ENCODE data around the gene ITGB3. TPM values are rescaled to one million over a fixed set of nuclear protein-coding genes. Genes with fewer than 3 reads are reported as not detected.

Gene ITGB3
- total RNA-seq, 2 experiments from 2014 or later: not detected

- intact Hi-C loops (cut with micrococcal nuclease): loop anchor here (2.0 kb wide), 1 partner anchor 84 kb away; no protein-coding TSS in a partner anchor
- no peaks in the 10 kb centered on the region for H3K9me3 Mint-ChIP-seq
- H3K4me1 Mint-ChIP-seq (ENCODE audit: low read depth): peaks cover 10% of the 10 kb centered on the region
- H3K36me3 Mint-ChIP-seq (ENCODE audit: low read depth): no peaks in the 10 kb centered on the region
- CTCF ChIA-PET: interaction anchor here (0.8 to 2.8 kb wide), 11 partner anchors 10 to 384 kb away, joined by 3 to 31 read pairs (median 4); partner anchors contain the start of gene EFCAB13
- no peak for ATAC-seq
- POLR2A ChIA-PET: interaction anchor here (0.6 kb wide), 1 partner anchor 482 kb away, joined by 3 read pairs; no protein-coding TSS in a partner anchor
- TF ChIP-seq, protein P1, sequence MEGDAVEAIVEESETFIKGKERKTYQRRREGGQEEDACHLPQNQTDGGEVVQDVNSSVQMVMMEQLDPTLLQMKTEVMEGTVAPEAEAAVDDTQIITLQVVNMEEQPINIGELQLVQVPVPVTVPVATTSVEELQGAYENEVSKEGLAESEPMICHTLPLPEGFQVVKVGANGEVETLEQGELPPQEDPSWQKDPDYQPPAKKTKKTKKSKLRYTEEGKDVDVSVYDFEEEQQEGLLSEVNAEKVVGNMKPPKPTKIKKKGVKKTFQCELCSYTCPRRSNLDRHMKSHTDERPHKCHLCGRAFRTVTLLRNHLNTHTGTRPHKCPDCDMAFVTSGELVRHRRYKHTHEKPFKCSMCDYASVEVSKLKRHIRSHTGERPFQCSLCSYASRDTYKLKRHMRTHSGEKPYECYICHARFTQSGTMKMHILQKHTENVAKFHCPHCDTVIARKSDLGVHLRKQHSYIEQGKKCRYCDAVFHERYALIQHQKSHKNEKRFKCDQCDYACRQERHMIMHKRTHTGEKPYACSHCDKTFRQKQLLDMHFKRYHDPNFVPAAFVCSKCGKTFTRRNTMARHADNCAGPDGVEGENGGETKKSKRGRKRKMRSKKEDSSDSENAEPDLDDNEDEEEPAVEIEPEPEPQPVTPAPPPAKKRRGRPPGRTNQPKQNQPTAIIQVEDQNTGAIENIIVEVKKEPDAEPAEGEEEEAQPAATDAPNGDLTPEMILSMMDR (IDR thresholded peaks at IDR 0.05): no peak
- no peak for DNase-seq
- no peak overlapping the region for H3K4me3 Mint-ChIP-seq
- no peak overlapping the region for H3K27ac Mint-ChIP-seq
- peaks cover 7% of the 10 kb centered on the region for H3K27me3 Mint-ChIP-seq
Measured at GRCh38 chr17:47230864-47231263, 22.8 kb upstream of the ITGB3 start.

GRCh38 chr17:47231334-47231733 is 22.3 kb upstream of the ITGB3 start:
- ChIA-PET CTCF (interaction anchor here (1.0 to 2.8 kb wide), 3 partner anchors 81 to 384 kb away, joined by 3 to 31 read pairs (median 7); no protein-coding TSS in a partner anchor), POLR2A (interaction anchor here (0.6 kb wide), 1 partner anchor 483 kb away, joined by 3 read pairs; no protein-coding TSS in a partner anchor)
- H3K27me3 Mint-ChIP-seq: peaks cover 7% of the 10 kb centered on the region
- peaks cover 10% of the 10 kb centered on the region for H3K4me1 Mint-ChIP-seq (ENCODE audit: low read depth)
- H3K4me3 Mint-ChIP-seq: no peak overlapping the region
- H3K27ac Mint-ChIP-seq: no peak overlapping the region
- TF ChIP-seq, protein P1 (IDR thresholded peaks at IDR 0.05): no peak
- H3K36me3 Mint-ChIP-seq (ENCODE audit: low read depth): no peaks in the 10 kb centered on the region
- no peak for ATAC-seq
- intact Hi-C loops (cut with micrococcal nuclease): loop anchor here (2.0 kb wide), 1 partner anchor 83 kb away; no protein-coding TSS in a partner anchor
- no peak for DNase-seq
- no peaks in the 10 kb centered on the region for H3K9me3 Mint-ChIP-seq

DNA sequence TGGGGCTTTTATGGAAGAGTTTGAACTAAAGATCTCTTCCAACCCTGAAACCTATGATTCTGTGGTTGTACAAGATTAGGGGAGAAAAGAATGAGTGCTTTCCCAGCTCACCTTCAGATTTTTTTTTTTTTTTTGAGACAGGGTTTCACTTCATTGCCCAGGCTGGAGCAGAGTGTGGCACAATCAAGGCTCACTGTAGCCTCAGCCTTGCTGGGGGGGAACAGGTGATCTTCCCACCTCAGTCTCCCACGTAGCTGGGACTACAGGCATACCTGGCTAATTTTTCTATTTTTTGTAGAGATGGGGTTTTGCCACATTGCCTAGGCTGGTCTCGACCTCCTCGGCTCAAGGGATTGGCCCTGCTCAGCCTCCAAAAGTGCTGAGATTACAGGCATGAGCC is 21.8 kb upstream of the ITGB3 start:
- TF ChIP-seq, protein P1 (IDR thresholded peaks at IDR 0.05): no peak
- peaks cover 10% of the 10 kb centered on the region for H3K4me1 Mint-ChIP-seq (ENCODE audit: low read depth)
- H3K27me3 Mint-ChIP-seq: peaks cover 7% of the 10 kb centered on the region
- no peaks in the 10 kb centered on the region for H3K9me3 Mint-ChIP-seq
- no peaks in the 10 kb centered on the region for H3K36me3 Mint-ChIP-seq (ENCODE audit: low read depth)
- no peak for ATAC-seq
- intact Hi-C loops (cut with micrococcal nuclease): loop anchor here (2.0 kb wide), 1 partner anchor 83 kb away; no protein-coding TSS in a partner anchor
- no peak overlapping the region for H3K27ac Mint-ChIP-seq
- H3K4me3 Mint-ChIP-seq: no peak overlapping the region
- ChIA-PET POLR2A (no interaction called here), CTCF (interaction anchor here (2.3 to 3.5 kb wide), 2 partner anchors 80 to 84 kb away, joined by 7 to 14 read pairs; no protein-coding TSS in a partner anchor)
- no peak for DNase-seq

DNA sequence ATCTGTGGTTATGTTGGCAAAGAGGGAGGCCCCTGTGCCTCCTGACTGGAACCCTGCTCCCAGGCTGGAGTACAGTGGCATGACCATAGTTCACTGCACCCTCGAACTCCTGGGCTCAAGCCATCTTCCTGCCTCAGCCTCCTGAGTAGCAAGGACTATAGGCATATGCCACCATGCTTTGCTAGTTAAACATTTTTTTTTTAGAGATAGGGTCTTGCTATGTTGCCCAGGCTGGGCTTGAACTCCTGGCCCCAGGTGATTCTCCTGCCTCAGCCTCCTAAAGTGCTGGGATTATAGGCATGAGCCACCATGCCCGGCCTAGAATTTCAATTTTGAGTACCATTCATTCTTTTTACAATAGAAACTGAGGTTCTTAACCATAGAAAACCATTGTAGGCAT is 21.2 kb upstream of the ITGB3 start:
- H3K4me1 Mint-ChIP-seq (ENCODE audit: low read depth): peaks cover 10% of the 10 kb centered on the region
- ATAC-seq (no peak), DNase-seq (no peak)
- POLR2A ChIA-PET: no interaction called here
- no peak overlapping the region for H3K27ac Mint-ChIP-seq
- no peaks in the 10 kb centered on the region for H3K36me3 Mint-ChIP-seq (ENCODE audit: low read depth)
- TF ChIP-seq, protein P1 (IDR thresholded peaks at IDR 0.05): no peak
- no peak overlapping the region for H3K4me3 Mint-ChIP-seq
- intact Hi-C loops (cut with micrococcal nuclease): no loop called here
- CTCF ChIA-PET: interaction anchor here (2.3 to 3.5 kb wide), 2 partner anchors 80 to 83 kb away, joined by 7 to 14 read pairs; no protein-coding TSS in a partner anchor
- H3K27me3 Mint-ChIP-seq: peaks cover 7% of the 10 kb centered on the region
- H3K9me3 Mint-ChIP-seq: no peaks in the 10 kb centered on the region

DNA sequence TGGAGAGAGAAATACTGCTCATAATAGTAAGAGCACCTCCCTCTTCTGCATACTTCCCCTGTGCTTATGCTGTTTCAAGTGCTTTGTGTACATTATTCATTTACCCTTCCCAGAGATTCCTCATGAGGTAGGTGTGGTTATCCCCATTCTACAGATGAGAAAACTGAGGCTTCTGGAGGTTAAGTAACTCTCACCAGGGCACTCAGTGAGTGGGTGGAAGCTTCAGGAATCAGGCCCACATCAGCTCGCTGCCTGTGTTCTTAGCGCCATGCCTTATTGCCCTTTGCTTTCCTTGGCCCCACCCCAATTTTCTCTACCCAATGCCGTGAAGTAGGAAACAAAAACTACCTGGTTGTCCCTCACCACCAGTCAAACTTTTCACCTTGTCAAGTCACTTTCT is 18.1 kb upstream of the ITGB3 start:
- no peak for ATAC-seq
- no peak overlapping the region for H3K27ac Mint-ChIP-seq
- POLR2A ChIA-PET: no interaction called here
- H3K4me3 Mint-ChIP-seq: no peak overlapping the region
- no peaks in the 10 kb centered on the region for H3K36me3 Mint-ChIP-seq (ENCODE audit: low read depth)
- H3K4me1 Mint-ChIP-seq (ENCODE audit: low read depth): no peaks in the 10 kb centered on the region
- H3K9me3 Mint-ChIP-seq: no peaks in the 10 kb centered on the region
- DNase-seq: no peak
- peaks cover 2% of the 10 kb centered on the region for H3K27me3 Mint-ChIP-seq
- intact Hi-C loops (cut with micrococcal nuclease): no loop called here
- TF ChIP-seq, protein P1 (IDR thresholded peaks at IDR 0.05): no peak
- CTCF ChIA-PET: interaction anchor here (1.2 to 3.5 kb wide), 2 partner anchors 80 to 89 kb away, joined by 3 to 14 read pairs; no protein-coding TSS in a partner anchor

Measured in activated CD8-positive, alpha-beta T cell treated with anti-CD3 and anti-CD28 coated beads for 36 hours (primary cell).